ENCODE measurements around the gene MRPS2. TPM values are rescaled to one million over a fixed set of nuclear protein-coding genes. Genes with fewer than 3 reads are reported as not detected.
"Not testable (repeated sequence)": the region's sequence is repeated elsewhere in the genome, so short reads cannot be mapped to it uniquely, and the experiment has no call there.

Gene MRPS2
- total RNA-seq, 1 donor from 2014 or later, result 16.8 TPM

DNA sequence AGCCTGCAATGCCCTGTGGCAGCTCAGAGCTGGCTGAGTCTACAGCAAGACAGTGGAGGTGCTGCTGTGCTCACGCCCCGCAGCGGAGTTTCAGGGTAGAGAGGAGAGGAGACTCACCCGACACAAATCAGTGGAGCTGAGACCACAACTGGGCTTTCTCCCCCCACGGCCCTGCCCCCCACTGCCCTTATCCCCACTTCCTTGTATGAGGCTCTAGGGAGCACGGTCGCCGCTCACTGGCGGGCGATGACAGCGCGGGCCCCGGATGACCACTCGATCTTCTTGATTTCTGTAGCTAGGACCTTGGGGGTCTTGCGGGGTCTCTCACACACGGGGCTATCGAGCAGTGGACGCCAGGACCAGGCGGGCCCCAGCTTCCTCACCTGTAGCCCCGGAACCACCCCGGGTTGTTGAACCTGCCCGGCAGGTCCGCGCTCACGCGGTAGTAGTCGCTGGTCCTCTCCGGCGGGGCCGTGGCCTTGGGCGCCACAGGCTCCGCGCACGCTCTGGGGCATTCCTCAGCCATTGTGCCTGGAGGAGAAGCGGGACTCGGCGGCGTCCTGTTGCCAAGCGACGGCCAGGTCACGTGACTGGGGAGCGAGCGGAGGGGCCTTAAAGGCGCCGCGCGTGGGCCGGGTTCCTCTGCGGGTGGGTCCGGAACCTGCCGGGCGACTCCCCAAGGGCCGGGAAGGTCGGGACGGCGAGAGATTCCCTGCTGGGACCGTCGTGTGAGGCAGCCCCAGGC, 984 bp upstream of the MRPS2 start:
- DNase-seq (ENCODE audit: low read depth), result peak; percentile 75

DNA sequence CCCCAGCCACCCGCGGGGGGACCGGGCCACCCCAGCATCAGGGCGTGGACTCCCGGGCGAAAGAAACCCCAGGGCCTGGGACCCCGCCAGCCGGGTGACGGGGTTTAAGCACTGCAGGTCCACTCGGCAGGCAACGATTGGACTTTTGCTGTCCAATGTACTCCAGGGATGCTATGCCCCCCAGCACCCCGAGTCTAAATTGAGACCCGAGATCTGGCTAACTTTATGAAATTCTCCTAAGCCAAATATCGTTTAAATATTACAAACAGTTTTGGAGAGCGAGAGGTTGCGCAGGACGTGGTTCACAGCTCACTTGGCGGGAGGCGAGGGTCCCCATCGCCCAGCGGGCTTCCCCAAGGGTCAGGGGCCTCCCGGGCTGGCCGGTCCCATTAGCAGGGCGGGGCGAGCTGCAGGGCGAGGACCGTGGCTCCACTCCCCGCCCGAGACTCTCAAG, 384 bp upstream of the MRPS2 start:
- DNase-seq (ENCODE audit: low read depth), result peak; percentile 31

DNA sequence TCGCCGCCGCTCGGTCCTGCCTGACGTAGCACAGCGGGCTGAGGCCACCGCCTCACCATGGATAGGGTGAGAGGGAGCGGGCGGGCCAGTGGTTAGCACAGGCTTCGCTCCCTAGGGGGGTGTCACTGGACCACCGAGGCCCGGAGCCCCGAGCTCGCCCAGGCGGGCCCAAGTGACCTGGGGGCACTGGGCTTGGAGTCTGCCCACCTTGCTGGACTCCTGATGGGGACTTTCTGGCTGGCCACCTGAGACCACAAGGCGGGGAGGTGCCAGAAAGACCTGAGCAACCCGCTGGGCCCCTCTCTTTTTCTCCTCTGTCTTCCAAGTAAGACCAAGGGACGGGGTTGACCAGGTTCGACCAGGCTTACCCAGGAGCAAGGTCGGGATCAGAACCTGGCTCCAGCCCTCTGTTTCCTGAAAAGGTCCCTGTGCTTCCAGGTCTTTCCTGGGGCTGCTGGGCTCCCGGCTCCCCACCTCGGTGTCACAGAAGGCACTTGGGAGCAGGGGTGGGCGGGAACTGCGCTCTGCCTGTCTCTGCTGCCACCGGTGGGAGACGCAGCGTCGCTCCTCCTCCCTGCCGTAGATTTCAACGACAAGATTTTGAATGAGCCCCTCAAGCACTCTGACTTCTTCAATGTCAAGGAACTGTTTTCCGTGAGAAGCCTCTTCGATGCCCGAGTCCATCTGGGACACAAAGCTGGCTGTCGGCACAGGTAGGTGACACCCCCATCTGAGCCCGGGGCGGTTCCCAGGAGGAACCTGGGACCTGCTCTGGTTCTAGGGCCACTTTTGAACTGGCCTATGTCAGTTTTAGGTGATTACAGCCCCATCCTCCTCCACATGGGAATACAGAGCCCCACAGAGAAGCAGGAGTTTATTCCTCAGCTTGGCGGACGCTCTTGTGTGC, 1.0 kb downstream of the MRPS2 start:
- DNase-seq (ENCODE audit: low read depth), result no peak

DNA sequence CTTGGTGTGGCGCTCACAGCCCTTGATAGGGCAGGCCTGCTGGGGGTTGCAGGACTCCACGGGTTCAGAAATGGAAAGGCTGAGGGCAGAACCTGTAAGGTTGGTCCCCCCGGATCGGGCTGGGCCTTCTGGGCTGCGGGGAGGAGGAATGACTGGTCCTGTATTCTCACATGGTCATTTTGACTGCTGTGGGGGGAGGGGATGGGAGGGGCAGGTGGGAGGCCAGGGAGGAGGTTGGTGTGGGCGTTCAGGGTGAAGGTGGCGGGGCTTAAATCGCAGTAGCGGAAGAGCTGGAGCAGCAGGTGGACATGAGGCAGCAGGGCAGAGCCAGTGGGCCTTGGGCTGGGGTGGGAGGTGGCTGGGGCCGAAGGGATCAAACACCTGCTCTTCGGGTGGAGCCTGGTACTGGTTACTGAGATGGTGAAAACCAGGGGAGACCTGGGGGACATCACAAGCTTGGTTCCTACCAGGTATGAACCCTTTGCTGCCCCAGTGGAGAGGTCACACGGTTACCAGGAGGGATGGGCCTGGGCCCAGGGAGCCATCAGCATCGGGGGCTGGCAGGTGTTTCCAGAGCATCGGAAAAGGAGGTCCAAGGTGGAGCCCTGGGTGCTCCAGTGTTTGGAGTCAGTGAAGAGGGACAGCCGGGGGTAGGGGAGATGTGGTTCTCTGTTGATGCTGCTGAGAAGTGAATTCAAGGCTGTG, 1.8 kb downstream of the MRPS2 start:
- no peak for DNase-seq (ENCODE audit: low read depth)

DNA sequence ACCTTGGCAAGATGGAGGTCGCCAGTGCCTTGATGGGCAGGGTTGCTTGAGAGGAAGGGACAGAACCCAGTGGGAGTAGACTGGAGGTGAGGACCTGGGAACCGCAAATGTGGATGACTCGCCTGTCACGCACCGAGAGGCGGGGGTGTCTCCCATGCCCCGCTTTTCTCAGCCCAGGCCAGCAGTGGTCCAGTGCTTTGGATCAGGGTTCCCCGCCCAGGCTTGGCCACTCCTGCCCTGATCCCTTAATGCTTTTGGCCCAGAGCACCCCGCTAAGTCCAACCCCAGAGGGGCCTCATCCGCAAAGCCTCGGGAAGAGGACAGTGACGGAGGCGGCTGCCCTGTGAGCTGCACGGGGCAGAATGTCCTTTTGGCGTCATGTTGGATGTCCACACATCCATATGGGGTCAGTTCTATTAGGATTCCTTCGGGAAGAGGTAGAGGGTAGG, 2.4 kb downstream of the MRPS2 start:
- DNase-seq (ENCODE audit: low read depth), result no peak

DNA sequence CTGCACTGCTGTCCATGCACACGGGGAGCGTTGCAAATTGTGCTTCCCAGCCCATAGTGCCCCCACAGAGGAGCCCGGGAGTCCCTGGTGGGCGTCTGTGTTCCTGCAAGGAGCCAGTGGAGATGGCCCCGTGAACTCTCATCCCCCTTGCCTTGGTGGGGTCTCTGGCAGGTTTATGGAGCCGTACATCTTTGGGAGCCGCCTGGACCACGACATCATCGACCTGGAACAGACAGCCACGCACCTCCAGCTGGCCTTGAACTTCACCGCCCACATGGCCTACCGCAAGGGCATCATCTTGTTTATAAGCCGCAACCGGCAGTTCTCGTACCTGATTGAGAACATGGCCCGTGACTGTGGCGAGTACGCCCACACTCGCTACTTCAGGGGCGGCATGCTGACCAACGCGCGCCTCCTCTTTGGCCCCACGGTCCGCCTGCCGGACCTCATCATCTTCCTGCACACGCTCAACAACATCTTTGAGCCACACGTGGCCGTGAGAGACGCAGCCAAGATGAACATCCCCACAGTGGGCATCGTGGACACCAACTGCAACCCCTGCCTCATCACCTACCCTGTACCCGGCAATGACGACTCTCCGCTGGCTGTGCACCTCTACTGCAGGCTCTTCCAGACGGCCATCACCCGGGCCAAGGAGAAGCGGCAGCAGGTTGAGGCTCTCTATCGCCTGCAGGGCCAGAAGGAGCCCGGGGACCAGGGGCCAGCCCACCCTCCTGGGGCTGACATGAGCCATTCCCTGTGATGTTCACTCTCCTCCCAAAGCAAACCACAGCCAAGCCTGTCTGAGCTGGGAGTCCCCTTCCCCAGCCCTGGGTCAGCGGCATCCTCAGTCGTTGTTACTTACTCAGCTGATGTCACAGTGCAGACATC, 3.1 kb downstream of the MRPS2 start:
- DNase-seq (ENCODE audit: low read depth), result no peak

DNA sequence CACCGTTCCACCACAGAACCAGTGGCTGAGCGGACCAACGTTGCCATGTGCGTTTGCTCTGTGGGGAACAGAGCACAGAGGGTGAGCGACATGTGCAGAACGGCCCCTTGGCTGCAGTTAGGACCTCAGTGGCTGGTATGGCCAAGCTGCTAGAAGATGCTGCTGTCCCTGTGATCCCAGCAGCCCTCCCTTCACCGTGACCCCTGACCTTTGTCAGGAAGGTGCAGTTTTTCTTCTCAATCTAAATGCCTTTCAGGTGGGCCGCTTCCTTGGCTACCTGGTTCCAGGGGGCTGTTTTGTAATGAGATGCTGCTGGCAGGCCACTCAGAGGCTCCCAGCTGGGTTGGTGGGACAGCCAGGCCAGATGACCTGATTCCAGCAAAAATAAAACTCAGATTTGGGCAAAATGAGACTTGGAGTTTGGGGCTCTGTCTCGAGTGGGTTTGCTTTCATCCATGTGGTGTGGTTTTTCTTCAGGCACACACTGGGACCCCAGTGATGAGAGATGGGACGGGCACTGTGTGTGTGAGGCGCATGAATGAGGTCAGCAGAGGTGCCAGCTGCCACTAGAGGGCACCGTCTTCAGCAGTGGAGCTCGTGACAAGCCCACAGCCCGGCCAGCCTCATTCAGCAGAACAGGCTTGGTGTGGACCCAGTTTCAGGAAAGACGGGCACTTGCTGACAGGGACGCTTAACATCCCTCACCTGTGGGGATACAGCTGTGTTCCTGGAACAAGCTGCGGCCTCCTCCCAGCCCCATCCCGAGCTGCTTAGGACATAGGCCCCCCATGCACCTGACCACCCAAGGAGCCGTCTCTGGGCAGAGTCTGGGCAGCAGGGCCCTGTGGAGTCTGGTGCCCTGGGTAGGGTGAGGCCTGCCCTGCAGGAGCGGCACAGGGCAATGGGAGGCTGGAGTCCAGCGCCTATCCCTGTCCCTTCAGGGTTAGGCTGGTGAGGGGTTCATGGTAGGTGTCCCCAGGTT, 4.1 kb downstream of the MRPS2 start:
- DNase-seq (ENCODE audit: low read depth), result peak; percentile 40

DNA sequence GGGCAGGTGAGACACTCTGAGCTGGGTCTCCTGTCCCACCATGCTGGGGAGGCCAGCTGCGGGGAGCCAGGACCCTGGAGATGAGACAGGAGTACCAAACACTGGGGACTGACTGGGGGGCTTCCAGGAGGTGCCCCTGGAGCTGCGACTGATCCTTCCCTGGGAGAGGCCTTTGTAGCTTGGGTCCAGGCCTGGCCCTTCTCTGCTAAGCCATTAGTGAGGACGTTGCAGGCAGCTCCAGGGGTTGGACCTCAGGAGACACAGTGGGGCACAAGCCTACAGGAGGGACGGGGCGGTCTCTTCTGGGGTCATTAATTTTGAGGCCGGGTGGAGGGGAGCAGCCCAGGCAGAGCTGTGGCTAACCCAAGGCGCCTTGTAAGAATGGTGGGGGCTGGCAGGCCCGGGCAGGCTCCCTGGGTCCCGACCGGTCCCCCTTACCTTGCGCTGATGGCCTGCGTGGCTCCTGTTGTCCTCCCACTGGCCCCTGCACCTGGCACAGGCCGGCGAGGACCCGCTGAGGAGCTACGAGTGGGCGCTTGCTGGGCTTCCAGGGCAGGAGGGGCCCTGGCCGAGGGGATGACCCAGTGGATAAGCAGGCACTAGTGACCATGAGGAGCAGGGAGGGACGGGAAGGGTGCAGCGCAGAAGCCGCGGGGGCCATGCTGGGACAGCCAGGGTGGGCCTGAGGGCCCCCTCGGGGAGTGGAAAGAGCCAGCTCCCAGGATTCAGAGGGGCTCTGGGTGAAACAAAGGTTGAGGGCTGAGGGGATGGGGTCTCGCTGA, 5.1 kb downstream of the MRPS2 start:
- no peak for DNase-seq (ENCODE audit: low read depth)

DNA sequence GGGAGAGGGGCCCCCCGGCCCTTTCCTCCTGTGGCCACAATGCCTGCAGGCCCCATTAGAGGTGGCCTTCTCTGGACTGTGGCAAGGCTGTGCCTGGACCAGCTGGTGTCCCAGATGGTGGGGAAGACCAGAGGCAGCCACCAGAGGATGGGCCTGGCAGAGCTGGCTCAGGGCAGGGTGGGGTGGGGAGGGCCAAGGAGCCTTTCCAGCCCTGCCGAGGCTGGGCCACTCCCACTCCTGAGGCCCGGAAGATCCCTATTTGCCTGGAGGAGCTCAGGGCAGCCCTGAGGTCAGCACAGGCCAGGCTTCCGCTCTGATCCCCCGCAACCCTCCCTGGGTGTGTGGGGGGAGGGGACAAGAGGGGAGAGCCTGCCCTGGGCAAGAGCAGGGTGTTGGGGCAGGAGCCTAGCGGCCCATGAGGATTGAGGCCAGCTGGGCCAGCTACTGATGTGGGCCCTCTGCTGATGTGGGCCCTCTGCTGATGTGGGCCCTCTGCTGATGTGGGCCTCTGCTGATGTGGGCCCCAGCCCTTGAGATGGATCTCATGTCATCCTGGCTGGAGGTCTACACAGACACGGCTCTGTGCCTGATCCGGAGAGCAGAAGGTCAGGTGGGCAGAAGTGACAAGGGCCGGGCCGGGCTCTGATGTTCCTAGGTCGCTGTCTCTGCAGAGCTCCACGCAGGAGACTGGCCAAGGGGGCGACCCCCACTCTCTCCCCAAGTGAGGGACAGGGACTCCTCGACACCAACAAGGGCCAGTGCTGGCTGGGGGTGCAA, 6.0 kb downstream of the MRPS2 start:
- no peak for DNase-seq (ENCODE audit: low read depth)

DNA sequence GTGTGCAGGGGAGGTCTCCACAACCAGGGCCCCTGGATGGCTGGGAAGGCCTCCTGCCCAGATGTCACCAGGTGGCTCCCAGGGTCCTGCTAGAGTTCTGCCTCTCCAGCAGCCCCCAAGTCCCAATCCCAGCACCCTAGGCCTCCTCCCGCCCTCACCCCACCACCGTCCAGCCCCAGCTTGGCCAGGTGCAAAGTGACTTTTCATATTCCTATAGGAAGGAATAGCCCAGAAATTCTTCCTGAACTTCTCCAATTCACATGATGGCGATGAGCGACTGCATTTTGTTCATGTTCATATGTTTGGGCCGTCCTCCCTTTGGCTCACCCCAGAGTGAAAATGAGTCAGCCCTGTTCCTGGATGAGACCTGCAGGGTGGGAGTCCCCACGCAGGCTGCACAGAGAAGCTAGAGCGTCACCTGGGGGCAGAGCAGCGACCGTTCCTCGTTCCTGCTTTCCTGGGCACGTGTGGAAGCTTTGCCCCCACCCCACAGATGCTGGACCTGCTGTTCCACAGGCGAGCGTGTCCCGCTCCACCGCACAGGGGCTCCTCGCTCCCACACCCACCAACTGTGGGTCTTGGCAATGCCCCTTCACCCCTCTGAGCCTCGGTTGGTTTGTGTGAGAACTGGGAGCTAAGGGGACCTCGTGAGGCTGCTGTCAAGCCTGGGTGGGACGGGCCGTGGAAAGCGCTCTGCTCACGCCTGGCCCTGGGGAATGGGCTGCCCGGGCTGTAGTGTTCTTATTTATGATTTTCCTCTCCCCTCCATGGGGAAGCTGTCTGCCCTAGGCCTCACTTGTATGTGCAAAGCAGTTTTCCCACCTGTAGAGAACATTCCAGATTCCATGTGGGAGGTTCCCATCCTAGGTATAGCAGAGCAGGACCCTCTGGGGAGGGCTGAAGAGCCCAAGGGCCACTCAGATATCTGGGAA, 6.9 kb downstream of the MRPS2 start:
- no peak for DNase-seq (ENCODE audit: low read depth)

DNA sequence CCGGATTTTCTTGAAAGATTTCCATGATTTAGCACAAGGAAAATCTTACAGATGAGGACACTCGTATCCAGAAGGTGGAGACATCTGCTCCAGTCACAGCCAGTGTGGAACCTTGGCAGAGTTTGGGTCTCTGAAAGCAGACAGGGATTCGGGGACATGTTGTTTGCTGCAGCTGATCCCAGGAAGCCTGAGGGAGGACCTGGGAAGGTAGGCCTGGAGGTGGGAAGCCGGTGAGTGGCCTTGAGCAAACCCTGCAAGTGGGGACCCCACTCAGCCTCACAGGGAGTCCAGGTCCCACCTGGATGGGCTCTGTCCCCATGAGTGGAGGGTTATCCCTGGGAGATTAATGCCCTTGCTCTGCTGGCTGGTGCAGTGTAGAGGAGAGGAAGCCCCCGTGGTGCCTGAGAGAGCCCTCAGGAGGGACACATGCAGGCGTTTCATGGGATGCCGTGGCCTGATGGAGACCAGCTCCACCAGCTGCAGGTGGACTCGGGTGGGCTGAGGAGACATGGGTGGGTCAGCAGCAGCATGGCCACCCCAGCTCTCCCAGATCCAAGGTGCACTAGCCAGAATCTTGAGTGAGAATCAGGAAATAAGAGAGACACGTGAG, 7.8 kb downstream of the MRPS2 start:
- no peak for DNase-seq (ENCODE audit: low read depth)

DNA sequence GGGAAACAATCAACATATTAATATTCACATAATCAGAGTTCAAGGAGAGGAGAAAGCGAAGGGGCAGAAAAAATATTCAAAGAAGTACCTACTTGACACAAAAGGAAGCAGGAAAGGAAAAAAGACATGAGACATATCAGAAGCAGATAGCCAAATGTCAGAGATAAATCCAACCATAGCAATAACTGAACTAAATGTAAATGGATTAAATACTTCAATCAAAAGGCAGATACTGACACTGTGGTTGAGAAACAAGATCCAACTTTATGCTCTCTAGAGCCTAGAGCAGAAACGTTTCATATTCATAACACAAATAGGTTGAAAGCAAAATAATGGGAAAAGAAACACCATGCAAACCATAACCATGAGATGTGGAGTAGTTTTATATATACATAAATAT, 9.0 kb downstream of the MRPS2 start:
- DNase-seq (ENCODE audit: low read depth), result no peak

DNA sequence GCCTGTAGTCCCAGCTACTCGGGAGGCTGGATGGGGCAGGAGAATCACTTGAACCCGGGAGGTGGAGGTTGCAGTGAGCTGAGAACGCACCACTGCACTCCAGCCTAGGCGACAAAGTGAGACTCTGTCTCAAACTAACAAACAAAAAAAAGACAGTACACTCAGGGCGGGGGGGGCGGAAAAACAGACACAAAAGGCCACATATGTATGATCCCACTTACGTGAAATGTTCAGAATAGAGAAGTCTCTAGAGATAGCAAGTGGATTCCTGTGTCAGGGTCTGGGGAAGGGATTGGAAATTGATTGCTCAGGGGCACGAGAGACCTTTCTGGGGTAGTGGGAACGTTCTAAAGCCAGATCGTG, 11.7 kb downstream of the MRPS2 start:
- DNase-seq (ENCODE audit: low read depth), result no peak

DNA sequence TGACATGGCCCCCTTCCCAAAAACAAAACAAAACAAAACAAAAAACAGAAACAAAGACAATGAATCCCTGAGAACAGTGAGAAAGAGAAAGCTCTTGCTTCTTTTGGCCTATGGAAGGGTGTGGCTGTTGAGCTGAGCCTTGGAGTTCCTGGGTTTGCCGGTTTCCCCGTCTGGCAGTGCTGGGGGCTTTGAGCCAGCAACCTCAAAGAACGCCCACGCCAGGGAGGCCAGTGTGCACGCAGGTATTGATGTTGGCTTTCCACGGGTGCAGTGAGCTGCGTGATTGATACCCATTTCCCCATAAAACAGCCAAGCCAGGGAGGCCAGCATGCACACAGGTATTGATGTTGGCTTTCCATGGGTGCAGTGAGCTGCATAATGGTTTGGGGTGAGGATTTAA, 12.4 kb downstream of the MRPS2 start:
- DNase-seq (ENCODE audit: low read depth), result no peak

DNA sequence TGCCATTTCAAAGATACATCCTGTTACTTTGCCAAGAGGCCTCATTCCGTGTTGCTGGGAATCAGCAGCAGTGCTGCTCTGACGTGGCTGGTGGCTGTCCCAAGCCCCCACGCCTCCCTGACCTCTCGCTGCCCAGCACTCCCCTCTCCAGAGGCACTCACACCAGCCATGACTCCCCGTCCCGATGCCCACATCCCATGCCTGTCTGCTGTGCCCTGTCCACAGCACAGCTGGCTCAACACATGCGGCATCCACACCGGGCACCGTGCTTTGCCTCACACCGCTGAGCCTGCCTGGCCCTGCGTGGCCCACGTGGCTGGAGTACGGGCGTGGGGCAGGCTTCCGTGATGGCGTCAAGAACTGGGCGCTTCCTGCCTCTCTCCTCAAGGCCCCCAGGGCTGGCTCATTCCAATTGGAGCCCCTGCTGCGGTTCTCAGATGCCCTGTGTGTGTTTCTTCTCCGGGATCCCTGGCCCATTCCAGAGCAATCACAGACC, 12.9 kb downstream of the MRPS2 start:
- no peak for DNase-seq (ENCODE audit: low read depth)

DNA sequence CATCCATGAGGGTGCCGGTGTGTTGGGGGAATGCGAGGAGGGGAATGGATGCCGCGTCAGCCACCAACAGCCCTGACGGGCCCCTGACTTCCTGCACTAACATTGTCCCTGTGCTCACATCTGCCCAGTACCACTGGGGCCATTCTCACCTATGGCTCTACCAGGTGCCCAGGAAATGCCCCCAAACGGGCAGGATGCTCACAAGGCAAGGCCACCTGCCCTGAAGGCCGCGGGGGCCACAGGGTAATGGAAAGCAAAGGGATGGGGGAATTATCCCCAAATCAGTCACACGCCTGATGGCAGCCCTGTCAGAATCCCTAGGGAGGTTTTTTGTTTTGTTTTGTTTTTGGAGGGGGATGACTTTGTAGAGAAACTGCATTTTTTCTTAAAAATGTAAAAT, 13.4 kb downstream of the MRPS2 start:
- not testable (repeated sequence) for DNase-seq (ENCODE audit: low read depth)
